Iris pigment epithelial cell (primary cell): ENCODE data around the gene FAM3D.
"Not testable (repeated sequence)": the region's sequence is repeated elsewhere in the genome, so short reads cannot be mapped to it uniquely, and the experiment has no call there.

ENCODE experiments used
- DNase-seq: peaks from one replicate; pipeline ENCODE4 v3.0.0-alpha.2; 2011; ENCODE audit warnings: low read depth

FAM3D gene, protein sequence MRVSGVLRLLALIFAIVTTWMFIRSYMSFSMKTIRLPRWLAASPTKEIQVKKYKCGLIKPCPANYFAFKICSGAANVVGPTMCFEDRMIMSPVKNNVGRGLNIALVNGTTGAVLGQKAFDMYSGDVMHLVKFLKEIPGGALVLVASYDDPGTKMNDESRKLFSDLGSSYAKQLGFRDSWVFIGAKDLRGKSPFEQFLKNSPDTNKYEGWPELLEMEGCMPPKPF

DNA sequence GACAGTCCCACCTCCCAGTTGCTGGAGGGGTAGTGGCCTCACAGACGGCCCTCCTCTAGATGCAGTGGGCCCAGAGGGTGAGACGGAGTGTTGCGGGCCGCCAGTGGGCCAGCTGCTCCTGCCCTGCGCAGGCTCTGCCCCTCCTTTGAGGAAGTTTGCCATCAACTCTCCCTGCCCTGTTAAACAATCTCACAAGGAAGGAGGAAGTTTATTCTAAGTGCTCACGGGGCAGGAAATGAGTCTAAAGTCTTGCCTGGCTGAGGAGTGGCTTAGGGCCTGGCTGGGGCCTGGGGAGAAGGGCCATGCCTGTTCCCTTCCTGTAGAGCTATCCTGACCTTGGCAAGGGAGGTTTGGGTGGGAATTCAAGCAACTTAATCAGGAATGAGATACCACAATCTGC is at the start of gene FAM3D:
Gene FAM3D (minus strand): TSS at position 92 of the 400 bp plus-strand sequence. CDS start 11,211 bp downstream, outside the sequence.
- DNase-seq, result no peak

DNA sequence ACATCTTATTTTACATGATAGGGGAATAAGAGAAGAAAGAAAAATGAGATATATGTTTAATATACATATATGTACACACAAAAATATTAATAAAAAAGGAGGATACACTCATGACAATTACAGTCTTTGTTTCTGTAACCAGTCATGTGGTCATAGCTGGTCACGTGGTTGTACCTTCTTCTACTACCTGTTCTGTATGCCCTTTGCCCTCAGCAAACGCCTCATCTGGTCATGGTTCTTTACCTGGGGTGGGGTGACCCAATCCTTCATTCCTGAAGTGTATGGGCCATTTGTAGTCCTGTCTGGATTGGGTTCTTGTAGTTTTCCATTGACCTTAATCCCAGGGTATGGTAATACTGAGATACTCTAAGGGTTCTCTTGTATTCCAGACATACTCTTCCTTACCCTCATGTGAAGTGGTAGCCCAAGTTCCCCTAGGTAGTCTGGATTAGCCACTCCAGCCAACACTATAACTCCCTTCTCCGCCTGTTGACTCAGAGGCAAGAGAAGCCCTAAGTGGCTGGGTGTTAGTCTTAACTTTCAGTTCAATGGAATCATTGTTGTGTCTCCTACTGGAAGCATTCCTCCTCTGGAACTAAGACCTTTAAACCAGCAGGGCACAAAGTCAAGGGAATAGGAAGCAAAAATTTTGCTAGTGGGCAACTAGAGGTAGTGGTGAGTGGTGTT is 47.3 kb upstream of the FAM3D start:
- no peak for DNase-seq

DNA sequence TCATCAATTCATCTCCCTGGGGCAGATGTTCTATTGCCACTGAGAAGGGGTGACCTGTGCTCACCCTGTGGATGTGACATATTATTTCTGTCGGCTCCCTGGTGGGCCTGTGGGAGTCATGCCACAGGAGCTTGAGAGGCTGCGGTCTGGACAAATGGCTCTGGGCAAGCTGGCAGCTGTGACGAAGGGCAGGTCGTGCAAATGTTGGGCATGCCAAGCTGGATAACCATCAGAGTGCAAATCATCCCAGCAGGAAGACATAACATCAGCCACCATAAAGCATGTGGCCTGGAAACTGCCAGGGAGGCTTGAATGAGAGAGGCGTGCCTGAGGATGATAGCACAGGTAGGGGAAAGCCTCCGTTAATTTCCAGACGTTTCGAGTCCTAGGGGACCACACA is 45.3 kb upstream of the FAM3D start:
- no peak for DNase-seq

DNA sequence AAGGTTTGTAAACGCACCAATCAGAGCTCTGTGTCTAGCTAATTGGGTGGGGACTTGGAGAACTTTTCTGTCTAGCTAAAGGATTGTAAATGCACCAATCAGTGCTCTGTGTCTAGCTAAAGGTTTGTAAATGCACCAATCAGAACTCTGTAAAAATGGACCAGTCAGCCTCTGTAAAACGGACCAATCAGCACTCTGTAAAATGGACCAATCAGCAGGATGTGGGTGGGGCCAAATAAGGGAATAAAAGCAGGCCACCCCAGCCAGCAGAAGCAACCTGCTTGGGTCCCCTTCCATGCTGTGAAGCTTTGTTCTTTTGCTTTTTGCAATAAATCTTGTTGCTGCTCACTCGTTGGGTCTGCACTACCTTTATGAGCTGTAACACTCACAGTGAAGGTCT is 42.4 kb upstream of the FAM3D start:
- DNase-seq, result not testable (repeated sequence)

DNA sequence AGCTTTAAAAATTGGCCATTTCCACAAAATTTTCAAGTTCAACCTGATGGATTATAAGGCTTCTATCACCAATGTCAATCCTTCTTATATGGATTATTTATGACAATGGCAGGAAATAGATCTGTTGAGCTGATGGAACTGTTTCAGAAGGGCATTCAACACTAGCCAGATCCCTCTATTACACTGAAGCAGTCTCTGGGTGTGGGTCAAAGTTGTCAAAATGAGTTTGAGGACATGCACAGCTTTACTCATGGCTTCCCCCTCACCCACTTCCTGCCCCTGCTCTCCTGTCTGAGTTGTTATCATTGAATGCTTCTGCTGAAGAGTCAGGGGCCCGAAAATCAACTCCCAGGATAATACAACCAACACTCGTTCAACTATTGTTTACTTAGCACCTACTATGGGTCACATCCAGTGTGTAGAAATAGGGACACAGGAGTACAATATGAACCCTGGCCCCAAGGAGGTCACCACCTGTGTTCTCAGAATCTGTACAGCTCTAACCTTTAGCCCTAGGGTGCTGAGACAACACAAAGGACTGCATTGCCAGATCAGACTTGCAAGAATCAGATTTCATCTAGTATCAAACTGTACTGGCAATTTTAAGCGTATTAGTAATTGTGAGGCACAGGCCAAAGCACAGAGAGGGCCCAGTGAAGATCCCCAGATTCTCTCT is 41.7 kb upstream of the FAM3D start:
- DNase-seq, result no peak

DNA sequence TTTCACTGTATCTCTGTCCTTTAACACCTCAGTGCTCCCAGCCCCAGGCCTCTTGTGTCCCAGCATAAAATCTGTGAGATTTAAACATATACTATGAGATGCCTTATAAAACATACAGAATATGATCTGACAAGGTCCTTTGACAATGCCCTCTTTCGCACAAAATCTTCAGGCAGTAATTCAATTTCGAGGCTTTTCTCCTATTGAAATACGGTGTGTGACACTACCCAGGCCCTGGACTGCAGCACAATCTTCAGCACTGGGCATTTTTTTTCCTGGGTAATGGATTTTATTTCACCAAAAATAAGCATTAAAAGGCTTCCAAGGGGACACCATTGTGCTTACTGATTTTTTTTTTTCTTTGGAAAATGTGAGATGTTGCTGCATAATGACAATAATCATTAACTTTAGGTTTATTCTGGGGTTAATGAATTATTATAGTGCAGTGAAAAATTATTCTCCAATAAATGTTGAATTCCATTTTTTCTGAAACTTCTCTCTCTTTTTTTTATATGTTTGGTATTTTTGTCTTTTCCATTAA is 40.9 kb upstream of the FAM3D start:
- DNase-seq, result no peak

DNA sequence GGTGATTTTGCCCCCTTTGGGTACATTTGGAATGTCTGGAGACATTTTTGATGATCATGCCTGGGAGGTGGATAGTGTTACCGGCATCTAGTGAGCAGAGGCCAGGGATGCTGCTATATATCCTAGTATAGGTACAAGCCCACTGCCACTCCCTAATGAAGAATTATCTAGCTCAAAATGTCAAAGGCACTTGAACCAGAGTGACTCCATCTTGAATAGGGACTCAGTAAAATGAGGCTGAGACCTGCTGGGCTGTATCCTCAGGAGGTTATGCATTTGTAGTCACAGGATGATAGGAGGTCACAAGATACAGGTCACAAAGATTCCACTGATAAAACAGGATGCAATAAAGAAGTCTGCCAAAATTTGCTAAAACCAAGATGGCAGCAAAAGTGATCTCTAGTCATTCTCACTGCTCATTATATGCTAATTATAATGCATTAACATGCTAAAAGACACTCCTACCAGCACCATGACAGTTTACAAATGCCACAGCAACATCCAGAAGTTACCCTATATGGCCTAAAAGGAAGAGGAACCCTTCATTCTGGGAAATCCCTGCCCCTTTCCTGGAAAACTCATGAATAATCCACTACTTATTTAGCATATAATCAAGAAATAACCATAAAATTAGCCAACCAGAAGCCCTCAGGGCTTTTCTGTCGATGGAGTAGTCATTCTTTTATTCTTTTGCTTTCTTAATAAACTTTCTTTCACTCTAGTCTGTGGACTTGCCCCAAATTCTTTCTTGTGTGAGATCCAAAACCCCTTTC is 40.0 kb upstream of the FAM3D start:
- DNase-seq, result no peak

DNA sequence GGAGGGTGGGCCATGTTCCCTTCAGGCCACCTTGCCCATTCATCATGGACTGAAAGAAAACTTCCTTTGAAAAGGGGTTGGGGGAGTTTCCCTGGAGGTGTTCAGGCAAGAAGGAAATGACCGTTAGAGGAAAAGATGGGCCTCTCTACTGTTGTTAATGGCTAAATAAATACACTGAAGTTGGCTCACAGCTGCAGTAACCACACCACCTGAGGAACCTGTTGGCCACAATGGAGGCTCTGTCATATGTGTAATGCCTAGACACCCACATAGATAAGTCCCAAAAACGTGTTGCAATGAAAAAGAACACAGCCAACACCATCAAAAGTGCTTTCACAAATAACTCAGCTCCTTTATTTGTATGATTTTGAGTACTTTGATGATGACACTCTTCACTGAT is 38.2 kb upstream of the FAM3D start:
- DNase-seq, result no peak

DNA sequence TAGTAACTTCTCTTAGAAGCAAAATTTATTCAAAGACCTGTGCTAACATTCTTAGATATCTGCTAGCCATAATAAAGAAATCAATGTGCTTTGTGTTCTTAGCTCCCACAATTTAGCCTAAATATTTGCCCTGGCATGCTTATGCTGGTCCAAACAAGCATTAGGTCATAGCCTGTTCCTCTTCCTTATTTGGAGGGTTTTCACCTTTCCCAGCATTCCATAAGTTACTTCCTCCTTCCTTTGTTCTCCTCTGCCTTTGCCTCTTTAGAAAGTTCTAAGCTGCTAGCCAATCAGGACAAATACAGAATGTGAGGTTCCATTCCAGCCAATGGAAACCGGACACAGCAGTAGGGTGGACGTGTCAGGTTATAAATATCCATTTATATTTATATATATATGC is 37.7 kb upstream of the FAM3D start:
- not testable (repeated sequence) for DNase-seq

DNA sequence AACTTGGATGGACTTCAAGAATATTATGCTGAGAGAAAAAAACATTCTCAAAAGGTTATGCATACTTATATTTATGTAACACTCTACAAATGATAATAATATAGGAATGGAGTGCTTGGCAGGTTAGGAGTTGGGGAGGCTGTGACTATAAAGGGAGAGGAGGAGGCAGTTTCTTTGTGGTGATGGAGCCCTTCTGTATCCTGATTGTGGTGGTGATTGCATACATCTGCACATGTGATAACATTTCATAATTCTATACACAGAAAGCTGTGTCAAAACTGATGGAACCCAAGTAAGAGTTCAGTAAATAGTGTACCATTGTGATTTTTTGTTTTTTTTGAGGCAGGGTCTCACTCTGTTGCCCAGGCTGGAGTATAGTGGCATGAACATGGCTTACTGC is 31.7 kb upstream of the FAM3D start:
- DNase-seq, result no peak

DNA sequence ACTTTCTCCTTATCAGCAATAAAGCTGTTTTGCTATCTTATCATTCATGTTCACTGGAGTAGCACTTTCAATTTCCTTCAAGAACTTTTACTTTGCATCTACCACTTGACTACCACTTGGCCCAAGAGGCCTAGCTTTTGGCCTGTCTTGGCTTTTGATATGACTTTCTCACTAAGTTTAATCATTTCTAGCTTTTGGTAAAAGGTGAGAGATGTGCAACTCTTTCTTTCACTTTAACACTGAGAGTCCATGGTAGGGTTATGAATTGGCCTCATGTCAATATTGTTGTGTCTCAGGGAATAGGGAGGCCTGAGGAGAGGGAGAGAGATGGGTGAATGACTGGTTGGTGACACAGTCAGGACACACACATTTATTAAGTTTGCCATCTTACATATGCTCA is 31.0 kb upstream of the FAM3D start:
- DNase-seq, result no peak

DNA sequence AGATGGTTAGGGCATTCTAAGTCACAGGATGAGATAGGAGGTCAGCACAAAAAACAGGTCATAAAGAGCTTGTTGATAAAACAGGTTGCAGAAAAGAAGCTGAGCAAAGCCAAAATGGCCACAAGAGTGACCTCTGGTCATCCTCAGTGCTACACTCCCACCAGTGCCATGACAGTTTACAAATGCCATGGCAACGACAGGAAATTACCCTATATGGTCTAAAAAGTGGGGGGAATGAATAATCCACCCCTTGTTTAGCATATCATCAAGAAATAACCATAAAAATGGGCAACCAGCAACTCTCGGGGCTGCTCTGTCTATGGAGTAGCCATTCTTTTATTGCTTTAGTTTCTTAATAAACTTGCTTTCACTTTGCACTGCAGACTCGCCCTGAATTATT is 30.2 kb upstream of the FAM3D start:
- DNase-seq, result not testable (repeated sequence)

DNA sequence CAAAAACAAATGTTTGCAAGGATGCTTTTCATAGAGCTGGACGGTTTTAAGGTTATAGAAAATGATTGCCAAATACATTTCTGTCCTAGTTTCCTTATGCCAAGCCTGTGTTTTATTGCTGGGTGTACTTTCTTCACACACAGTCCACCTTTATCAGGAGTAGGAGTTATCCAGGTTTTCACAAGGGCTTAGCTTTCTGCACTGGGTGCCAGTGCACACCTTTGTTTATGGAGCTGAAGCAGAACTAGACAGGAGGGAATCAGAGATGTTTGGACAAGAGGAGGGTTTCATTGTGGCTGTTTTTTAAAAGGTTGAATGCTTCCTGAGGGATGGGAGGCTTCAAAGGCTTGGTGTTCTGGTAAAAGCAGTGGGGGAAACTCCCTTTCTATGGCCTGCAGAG is 29.5 kb upstream of the FAM3D start:
- no peak for DNase-seq

DNA sequence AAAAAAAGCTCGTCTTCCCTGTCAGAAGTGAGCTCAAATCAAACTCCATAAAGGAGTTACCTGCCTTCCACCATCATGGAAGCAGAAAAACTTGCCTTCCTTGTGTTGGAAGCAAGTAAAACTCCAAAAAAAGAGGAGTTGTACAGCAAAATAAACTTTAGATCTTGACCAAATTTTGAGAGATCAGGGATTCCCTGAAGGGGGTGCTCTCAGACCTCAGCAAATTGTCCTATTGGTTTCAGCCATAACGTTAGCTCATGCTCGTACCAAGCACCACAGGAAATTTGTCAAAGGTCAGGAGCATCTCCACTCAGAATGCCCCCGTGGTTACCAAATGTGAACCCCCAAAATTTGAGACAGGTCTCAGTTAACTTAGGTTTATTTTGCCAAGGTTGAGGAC is 28.7 kb upstream of the FAM3D start:
- not testable (repeated sequence) for DNase-seq

DNA sequence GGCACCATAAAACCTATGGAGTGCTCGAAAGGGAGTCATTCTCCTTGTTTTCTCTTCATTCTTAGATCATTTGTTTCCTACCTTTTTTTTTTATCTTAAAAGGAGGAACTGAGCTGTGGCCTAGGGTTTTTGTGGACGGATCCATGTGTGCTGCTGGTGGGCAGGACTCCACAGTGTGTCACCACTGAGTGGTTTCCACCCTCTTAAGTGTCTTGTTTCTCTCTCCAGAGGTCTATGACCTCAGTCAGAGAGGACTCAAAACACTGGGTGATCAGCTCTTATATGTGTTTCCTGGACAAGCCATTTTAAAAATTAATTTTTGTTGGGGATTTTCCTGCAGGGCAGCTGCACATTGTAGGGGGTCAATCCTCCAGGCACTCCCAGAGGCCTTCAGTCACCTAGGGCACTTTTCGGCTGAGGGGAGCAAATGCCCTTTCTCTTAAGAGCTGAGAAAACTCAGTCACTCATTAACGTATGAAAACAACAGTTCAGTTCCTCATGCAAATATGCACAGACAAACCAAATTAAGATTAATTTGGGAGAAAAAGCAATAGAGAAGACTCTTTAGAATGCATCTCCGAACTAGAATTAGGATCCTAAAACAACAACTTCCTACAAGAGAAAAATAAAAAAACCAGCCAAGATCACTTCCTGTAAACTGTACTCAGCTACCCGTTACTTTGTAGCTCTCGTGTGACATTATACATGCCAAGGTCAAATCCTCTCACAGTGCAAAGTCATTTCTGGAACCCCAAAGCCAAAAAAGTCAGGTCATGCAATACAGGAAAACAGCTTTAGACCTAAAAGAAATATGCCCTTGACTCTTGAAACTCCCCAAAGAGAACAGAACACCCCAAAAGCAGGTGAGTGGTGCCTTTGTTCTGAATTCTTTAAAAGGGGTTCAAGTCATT is 27.6 kb upstream of the FAM3D start:
- DNase-seq, result no peak

DNA sequence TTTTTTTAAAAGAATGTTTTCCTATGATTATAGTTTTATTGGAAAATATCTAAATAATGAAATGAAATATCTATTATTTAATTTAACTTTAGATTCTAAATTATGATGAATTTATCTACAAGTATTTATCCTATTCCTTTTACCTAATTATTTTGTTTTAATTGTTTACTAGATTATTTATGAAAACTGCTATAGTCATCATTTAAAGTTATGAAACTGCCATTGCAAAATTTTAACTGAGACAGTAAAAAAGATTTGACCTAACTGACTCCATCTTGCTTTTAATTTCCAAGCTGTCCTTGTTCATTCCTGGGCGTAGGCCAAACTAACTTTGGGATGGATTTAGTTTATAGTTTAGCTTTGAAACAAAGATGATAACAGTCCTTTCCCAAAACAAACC is 25.9 kb upstream of the FAM3D start:
- DNase-seq, result no peak

DNA sequence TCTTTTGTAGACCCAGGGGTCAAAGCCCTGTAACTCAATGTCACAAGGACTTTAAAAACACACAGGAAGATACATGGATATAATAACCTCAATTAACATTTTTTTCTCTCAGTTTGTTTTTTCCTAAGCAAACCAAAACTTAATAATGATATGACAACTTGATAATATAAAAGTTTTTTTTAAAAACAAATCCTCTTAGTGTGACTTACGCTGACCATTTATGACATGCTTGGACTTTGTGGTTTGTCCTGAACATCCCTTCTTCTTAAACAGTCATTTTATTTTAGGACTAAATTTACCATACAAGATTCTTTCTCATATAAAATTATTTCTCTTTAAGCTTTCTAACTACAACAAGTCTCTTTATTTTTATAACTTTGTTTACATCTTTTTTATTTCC is 25.4 kb upstream of the FAM3D start:
- peak; percentile 9 for DNase-seq

DNA sequence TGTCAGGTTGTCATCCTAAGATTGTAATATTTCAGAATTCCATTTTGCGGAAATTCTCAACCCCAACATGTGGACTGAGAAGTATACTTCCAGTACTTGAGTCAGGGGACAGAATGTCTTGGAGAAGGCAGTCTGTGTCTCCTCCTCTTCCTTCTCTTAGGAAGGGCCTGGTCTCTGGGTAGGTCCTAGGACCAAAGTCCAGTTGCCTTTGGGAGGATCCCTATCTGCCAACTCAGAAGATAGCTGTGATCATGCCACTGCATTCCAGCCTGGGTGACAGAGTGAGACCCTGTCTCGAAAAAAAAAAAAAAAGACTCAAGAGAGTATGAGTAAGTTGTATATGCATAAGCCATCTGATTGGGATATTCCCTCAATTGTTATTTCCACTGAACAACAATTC is 23.9 kb upstream of the FAM3D start:
- no peak for DNase-seq

DNA sequence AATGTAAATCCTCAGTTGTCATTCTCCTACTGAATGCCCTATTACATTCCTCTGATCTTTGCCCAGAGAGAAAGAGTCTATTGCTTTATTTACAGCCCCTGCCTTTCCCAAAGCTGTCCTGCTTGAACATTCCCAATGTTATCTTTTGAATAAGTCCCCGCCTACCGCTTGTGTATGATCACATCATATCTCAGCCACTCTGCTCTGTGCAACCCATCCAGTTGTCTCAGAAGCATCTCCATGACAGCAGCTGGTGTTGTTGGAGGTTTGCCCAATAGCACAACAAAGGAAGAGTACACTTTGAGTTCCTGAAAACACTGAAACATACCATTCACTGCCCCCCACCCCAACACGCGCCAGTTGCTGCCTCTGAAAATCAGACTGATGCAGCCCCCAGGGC is 22.0 kb upstream of the FAM3D start:
- no peak for DNase-seq

DNA sequence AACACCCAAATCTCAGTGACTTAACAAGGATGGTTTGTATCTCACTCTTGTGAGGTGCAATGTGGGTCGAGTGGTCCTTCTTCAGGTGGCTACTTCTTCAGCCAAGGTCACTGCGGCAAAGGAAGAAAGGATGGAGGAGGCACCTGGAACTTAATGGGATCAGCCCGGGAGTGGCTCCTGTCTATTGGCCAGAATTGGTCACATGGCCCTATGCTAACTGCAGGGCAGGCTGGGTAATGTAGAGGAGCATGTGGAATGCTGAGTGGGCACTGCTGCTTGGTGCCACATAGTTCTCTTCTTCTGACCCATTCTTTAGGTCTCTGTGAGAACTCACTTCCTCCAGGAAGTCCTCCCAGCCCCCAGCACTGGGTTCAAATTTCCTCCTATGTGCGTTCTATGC is 20.3 kb upstream of the FAM3D start:
- no peak for DNase-seq

DNA sequence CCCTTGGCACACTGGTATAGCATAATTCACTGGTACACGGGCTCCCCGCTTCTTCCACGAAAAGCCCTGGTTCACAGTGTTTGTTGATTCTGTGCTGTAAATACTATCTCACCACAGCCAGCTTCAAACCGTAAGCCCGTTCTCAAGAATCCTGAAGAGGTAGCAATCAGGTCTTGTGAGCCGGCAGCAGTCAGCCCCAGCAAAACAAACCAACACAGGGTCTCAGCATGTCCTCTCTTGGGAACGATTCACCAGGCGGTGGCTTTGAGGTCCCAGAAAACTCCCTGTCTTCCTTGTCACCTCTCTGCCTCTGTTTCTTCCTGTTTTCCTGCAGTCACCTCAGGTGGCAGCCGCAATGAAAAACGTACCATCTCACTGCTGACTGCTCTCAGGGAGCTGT is 19.1 kb upstream of the FAM3D start:
- DNase-seq, result no peak
